ENCODE data around the gene COPG2.
"Not testable (repeated sequence)": the region's sequence is repeated elsewhere in the genome, so short reads cannot be mapped to it uniquely, and the experiment has no call there.

Gene COPG2

GRCh38 chr7:130650611-130651120 lies 17.9 kb downstream of the COPG2 start:
- no peak for DNase-seq

GRCh38 chr7:130649004-130649790 lies 19.4 kb downstream of the COPG2 start:
- DNase-seq = no peak

DNA sequence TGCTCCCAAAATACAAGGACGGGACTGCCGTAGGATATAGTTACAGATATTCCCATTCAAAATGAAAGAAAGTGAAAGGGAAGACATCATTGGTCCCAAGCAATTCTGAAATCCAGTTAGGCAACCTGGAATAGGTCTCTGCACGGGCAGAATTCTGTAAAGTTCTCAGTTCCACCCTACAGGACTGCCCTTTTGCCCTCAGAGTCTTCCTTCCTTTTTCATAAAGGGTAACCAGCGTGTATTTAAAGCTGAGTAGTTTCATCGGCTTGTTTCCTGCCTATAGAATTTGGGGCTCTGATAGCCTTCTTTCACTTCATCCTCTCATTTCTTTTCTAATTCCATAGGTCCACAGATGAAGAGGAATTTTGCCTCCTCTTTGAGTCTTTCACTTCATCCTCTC lies 20.0 kb downstream of the COPG2 start:
- DNase-seq = no peak

DNA sequence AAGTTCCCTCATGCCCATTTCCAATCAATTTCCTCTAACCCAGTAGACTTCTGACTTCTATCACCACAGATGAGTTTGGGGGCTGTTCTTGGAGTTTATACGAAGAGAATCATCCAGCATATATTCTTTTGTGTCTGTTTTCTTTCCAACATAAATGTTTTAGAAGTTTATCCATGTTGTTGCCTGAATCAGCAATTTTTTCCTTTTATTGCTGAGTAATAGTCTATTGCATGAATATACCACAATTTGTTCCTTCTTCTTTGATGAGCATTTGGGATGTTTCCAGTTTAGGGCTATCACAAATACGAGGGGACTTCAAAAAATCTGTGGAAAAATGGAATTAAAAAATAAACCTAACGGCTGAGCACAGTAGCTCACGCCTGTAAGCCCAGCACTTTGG lies 26.2 kb downstream of the COPG2 start:
- DNase-seq = no peak

- DNase-seq = no peak
These were observed 27.1 kb downstream of the COPG2 start for GRCh38 chr7:130641497-130641896.

DNA sequence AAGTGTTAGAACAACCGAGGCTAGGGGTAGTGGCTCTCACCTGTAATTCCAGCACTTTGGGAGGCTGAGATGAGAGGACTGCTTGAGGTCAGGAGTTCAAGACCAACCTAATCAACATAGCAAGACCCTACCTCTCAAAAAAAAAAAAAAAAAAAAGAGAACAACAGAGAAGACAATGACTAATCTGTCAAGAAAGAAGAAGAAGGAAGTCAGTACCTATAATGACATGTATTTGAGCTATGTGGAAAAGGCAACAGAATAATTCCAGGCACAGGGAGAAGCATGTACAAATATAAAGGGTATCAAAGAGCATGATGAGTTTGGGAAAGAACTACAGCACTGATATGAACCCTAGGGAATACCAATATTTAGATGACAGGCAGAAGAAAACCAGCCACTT lies 27.5 kb downstream of the COPG2 start:
- DNase-seq = no peak

DNA sequence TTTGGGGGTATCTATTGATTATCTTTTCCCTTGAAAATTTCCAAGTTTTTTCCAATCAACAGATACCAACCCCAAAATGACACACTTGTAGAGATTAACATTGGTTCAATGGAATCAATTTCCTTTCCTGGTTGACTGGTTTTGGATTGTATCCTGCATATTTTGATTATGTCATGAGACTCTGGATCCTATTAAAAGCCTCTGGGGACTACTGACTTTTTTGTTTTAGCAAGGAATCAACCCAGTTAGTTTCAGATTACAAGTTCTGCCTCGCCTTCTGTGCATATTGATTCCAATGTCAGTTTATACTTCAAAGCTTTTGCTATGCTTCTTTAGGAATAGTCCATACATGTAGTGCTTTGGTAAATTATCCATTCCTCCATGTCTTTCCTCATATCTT lies 29.2 kb downstream of the COPG2 start:
- DNase-seq = no peak

GRCh38 chr7:130632111-130632510 lies 36.4 kb downstream of the COPG2 start:
- DNase-seq = no peak

GRCh38 chr7:130628901-130629300 lies 39.6 kb downstream of the COPG2 start:
- DNase-seq = no peak

DNA sequence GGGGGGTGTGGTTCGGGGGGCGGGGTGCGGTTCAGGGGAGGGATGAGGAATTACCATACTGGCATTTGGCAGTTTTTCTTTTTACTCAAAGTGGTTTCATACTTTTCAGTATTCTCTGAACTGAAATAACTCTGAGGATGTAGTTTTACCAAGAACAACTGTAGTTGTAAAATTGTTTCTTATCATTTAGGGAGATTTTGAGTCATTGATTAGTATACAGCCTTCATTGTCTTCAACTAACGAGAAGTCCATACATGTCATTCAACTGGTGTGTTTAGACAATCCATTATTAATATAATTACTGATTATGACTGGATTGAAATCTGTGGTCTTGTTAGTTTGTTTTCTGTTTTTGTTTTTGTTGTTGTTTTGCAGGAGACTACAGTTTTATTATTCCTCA lies 40.8 kb downstream of the COPG2 start:
- no peak for DNase-seq

- DNase-seq = no peak
These were observed 45.7 kb downstream of the COPG2 start for GRCh38 chr7:130622866-130623265.

- no peak for DNase-seq
These were observed 53.0 kb downstream of the COPG2 start for GRCh38 chr7:130615583-130615982.

GRCh38 chr7:130614449-130614848 lies 54.1 kb downstream of the COPG2 start:
- no peak for DNase-seq

DNA sequence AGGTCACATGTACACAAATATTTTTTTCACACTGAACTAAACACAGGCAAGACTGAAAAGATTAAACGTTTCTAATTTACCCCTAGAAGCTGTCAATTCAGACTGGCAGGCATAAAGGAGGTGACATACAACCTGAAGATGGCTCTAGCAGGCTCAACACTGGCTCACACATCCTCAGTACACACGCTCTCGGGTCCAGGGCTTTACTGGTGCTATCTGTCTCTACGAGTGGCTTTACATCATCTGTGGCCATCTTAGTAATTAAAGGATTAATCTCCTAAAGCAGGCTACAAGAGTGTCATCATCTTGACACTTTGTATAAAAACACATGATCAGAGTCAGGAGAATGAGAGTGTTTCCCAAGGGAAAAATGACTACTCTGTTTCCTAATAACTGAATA lies 57.3 kb downstream of the COPG2 start:
- DNase-seq = no peak

GRCh38 chr7:130607066-130607465 lies 61.5 kb downstream of the COPG2 start:
- DNase-seq = not testable (repeated sequence)

DNA sequence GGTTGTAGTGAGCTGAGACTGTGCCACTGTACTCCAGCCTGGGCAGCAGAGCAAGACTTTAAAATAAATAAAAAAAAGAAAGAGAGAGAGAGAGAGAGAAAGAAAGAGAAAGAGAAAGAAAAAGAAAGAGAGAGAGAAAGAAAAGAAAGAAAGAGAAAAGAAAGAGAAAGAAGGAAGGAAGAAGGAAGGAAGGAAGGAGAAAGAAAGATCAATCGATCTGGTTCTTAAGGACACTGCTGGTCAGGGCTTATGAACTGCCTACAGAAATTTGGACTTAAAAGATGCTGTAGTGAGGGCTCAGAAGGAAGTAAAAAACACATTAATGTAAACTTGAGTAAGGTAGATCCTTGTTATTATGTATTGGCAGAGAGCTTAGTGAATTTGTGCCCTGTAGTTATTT lies 62.4 kb downstream of the COPG2 start:
- no peak for DNase-seq

DNA sequence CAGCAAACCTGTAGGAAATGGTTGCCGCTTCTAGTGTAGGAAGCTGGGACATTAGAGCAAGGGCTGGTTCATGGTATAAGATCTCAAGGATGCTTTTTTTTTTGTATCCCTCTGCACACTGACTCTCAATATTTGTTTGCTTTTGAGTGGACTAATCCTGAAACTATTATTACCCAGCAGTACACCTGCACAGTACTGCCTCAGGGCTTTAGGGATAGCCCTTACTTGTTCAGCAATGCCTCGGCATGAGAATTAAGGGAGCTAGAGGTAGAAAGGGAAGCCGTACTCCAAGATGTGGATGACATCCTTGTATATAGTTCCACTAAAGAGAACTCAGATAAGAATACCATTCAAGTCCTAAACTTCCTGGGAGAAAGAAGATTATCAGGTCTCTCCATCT lies 70.5 kb downstream of the COPG2 start:
- no peak for DNase-seq

DNA sequence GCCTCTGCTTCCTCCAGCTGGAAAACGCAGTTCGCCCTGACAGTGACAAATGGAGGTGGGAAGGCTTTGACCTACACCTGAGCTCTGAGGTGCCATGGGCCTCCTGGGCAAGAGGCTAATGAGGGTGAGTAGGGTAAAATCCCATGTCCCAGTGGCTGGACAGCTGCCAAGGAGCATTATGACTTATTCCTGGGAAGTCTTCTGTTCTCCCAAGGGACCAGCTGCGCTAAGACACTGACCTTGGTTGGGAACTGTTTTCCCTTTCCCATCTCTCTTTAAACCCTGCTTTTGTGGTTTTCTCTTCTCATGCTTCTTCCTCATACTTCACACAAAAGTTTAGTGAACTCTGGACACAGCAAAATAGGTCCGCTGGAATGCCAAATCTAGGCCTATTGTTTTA lies 72.6 kb downstream of the COPG2 start:
- DNase-seq = no peak

- DNase-seq = peak in 1 of 58 donors; percentile 1
These were observed 75.5 kb downstream of the COPG2 start for GRCh38 chr7:130593033-130593432.

DNA sequence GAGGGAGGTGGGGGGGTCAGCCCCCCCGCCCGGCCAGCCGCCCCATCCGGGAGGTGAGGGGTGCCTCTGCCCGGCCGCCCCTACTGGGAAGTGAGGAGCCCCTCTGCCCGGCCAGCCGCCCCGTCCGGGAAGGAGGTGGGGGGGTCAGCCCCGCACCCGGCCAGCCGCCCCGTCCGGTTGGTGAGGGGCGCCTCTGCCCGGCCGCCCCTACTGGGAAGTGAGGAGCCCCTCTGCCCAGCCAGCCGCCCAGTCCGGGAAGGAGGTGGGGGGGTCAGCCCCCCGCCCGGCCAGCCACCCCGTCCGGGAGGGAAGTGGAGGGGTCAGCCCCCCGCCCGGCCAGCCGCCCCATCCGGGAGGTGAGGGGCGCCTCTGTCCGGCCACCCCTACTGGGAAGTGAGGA lies 77.1 kb downstream of the COPG2 start:
- DNase-seq = not testable (repeated sequence)

DNA sequence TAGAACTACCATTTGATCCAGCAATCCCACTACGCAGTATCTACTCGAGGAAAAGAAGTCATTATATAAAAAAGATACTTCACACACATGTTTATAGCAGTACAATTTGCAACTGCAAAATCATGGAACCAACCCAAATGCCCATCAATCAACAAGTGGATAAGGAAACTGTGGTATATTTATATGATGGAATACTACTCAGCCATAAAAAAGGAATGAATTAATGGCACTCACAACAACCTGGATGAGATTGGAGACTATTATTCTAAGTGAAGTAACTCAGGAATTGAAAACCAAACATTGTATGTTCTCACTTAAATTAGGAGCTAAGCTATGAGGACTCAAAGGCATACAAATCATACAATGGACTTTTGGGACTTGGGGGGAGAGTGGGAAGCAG lies 82.6 kb downstream of the COPG2 start:
- DNase-seq = not testable (repeated sequence)

DNA sequence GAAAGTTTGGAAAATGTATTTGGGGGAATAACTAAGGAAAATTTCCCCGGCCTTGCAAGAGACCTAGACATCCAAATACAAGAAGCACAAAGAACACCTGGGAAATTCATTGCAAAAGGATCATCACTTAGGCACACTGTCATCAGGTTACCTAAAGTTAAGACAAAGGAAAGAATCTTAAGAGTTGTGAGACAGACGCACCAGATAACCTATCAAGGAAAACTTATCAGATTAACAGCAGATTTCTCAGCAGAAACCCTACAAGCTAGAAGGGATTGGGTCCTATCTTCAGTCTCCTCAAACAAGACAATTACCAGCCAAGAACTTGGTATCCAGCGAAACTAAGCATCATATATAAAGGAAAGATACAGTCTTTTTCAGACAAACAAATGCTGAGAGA lies 93.4 kb downstream of the COPG2 start:
- DNase-seq = not testable (repeated sequence)

GRCh38 chr7:130570144-130570543 lies 98.4 kb downstream of the COPG2 start:
- DNase-seq = not testable (repeated sequence)

DNA sequence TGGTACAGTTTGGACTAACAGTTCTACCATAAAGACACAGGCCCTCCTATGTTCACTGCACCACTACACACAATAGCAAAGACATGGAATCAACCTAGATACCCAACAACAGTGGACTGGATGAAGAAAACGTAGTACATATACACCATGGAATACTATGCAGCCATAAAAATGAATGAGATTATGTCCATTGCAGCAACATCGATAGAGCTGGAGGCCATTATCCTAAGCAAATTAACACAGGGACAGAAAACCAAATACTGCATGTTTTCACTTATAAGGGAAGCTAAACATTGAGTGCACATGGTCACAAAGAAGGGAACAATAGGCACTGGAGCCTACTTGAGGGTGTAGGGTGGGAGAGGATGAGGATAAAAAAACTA lies 101.7 kb downstream of the COPG2 start:
- no peak for DNase-seq
